NT2/D1 (cell line): ENCODE data around the gene TRAPPC5.

Experiments used
- DNase-seq: peaks from one replicate; pipeline ENCODE4 v3.0.0-alpha.2; 2011; ENCODE audit warnings: low read depth, low spot score
- H3K27me3 ChIP-seq: 2 replicates; pipeline ENCODE4 v1.6.0; 2011; ENCODE audit warnings: mild to moderate bottlenecking; ENCODE audit not compliant: insufficient read length, insufficient read depth
- H3K36me3 ChIP-seq: 2 replicates; pipeline ENCODE4 v1.6.1; 2011; ENCODE audit warnings: mild to moderate bottlenecking, low read length, mixed read lengths; ENCODE audit not compliant: insufficient read depth, insufficient read length
- H3K4me1 ChIP-seq: 2 replicates; pipeline ENCODE4 v1.5.1; 2011; ENCODE audit not compliant: insufficient read depth, insufficient read length
- H3K4me3 ChIP-seq: 2 replicates; pipeline ENCODE4 v1.5.1; 2011; ENCODE audit warnings: low read depth; ENCODE audit not compliant: insufficient read length
- H3K9ac ChIP-seq: 2 replicates; pipeline ENCODE4 v1.6.0; 2011; ENCODE audit warnings: low read depth; ENCODE audit not compliant: insufficient read length
- H3K9me3 ChIP-seq: 2 replicates; pipeline ENCODE4 v1.5.1; 2011; ENCODE audit warnings: mild to moderate bottlenecking, low read length; ENCODE audit not compliant: insufficient read depth
- SUZ12 ChIP-seq: IDR thresholded peaks from 2 replicates; pipeline ENCODE4 v1.6.1; 2011; ENCODE audit not compliant: insufficient read length, insufficient read depth; ENCODE audit errors: extremely low read depth
- YY1 ChIP-seq: IDR thresholded peaks from 2 replicates; pipeline ENCODE4 v1.6.1; 2011; ENCODE audit not compliant: insufficient read length, insufficient read depth
- ZNF274 ChIP-seq: IDR thresholded peaks from 2 replicates; pipeline ENCODE4 v1.6.1; 2011; ENCODE audit warnings: mild to moderate bottlenecking, low read depth, low read length

TRAPPC5 gene

DNA sequence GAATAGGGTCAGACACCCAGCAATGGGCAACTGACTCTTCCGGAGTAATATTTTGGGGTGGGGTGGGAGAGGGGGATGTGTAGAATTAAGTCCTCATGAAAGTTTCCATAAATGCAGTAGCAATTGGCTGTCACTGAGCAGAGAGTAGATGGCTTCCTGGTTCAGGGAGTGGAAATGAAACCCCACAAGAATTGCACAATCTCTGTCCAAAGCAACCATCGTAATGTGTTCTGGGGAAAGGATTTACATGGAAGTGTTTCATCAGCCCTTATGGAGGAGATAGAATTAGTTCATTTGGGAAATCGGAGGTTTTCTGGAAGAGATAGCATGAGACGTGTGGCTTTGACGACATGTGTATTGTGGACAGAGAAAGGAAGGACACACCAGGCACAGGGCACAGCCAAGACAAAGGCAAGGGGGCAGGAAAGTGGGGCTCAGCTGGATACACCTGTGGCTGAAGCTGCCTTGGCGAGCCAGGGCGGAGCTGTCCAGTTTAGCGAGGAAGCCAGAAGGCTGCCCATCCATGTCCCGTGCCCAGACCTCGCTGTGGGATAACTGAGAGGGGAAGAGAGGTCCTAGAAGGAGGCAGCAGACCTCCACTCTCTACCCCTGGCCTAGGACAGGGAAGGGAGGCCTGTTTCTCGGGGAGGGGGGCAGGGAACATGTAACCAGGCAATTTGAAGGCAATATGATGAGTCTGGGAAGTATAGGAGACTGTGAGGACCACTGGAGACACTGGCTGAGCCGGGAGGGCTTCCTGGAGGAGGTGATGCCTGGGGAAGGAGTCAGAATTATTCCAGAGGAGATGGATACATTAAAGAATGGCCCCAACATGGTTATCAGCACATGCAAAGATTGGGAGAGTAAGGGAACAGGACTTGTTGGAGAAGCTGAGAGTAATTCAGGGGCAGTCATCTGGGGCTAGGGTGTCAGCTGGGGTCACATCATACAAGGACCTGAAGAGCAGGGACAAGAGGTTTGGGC lies 53.9 kb downstream of the TRAPPC5 start:
- H3K4me1 ChIP-seq, result peaks cover 6% of the 10 kb centered on the region
- H3K36me3 ChIP-seq, result no peaks in the 10 kb centered on the region
- no peak overlapping the region for H3K4me3 ChIP-seq
- H3K27me3 ChIP-seq, result peaks cover 45% of the 10 kb centered on the region
- no peak for DNase-seq
- no peaks in the 10 kb centered on the region for H3K9me3 ChIP-seq
- no peak overlapping the region for H3K9ac ChIP-seq
- TF ChIP-seq ZNF274, result no peak
- TF ChIP-seq SUZ12, result no peak
- TF ChIP-seq YY1, result no peak

DNA sequence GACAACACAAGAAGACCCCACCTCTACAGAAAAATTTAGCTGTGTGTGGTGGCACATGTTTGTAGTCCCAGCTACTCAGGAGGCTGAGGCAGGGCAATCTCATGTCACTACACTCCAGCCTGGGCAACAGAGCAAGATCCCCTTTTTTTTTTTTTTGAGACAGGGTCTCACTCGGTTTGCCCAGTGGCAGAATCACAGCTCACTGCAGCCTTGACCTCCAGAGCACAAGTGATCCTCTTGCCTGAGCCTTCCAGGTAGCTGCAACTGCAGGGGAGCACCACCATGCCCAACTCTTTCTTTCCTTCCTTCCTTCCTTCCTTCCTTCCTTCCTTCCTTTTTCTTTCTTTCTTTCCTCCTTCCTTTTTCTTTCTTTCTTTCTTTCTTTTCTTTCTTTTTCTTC lies 55.5 kb downstream of the TRAPPC5 start:
- H3K36me3 ChIP-seq, result no peaks in the 10 kb centered on the region
- no peaks in the 10 kb centered on the region for H3K4me1 ChIP-seq
- no peaks in the 10 kb centered on the region for H3K9me3 ChIP-seq
- no peak overlapping the region for H3K9ac ChIP-seq
- H3K27me3 ChIP-seq, result peaks cover 37% of the 10 kb centered on the region
- no peak overlapping the region for H3K4me3 ChIP-seq
- DNase-seq, result no peak
- TF ChIP-seq ZNF274, result no peak
- TF ChIP-seq SUZ12, result no peak
- TF ChIP-seq YY1, result no peak

DNA sequence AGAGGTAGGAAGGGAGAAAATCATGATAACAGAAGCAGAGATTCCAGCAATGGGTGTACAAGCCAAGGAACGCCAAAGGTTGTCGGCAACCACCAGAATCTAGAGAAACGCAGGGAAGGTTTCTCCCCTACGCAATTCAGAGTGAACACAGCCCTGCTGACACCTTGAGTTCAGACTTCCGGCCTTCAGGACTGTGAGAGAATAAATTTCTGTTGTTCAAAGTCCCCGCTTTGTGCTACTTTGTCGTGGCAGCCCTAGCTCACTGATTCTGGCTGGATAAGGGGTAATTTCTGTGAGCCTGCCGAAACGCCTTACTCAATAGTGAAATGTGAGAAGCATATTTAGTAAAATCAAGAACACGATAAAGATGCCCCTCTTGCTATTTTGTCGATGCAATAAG lies 56.6 kb downstream of the TRAPPC5 start:
- Histone ChIP-seq H3K9me3 (no peaks in the 10 kb centered on the region), H3K4me1 (no peaks in the 10 kb centered on the region), H3K4me3 (no peak overlapping the region), H3K36me3 (no peaks in the 10 kb centered on the region), H3K27me3 (peaks cover 28% of the 10 kb centered on the region), H3K9ac (no peak overlapping the region)
- TF ChIP-seq SUZ12, result no peak
- no peak for TF ChIP-seq YY1
- TF ChIP-seq ZNF274, result no peak
- no peak for DNase-seq
